K562 (cell line): ENCODE results near the gene RUNDC3A. TPM values are rescaled to one million over a fixed set of nuclear protein-coding genes. Genes with fewer than 3 reads are reported as not detected.
A peak's percentile ranks its signal among the peaks of the same experiment; 100 is the strongest.

Experiments used
- CEBPB ChIP-seq: fragments of 450-650 bp; IDR thresholded peaks from 2 replicates; pipeline ENCODE4 v1.6.1; 2016; ENCODE audit warnings: missing genetic modification characterization, missing compliant biosample characterization
- COPS2 ChIP-seq: fragments of 450-650 bp; conservative IDR thresholded peaks from 2 replicates; pipeline ENCODE4 v1.6.1; 2016; ENCODE audit warnings: mild to moderate bottlenecking, moderate library complexity
- CREBBP ChIP-seq: IDR thresholded peaks from one replicate; pipeline ENCODE4 v1.6.1; 2012; ENCODE audit warnings: low read depth, mild to moderate bottlenecking, control low read depth, inconsistent platforms, low read length
- FIP1L1 ChIP-seq: fragments of 200-400 bp; formaldehyde crosslinking; IDR thresholded peaks from 2 replicates; pipeline ENCODE4 v1.6.1; 2018; ENCODE audit warnings: mild to moderate bottlenecking, low read depth, low read length; ENCODE audit not compliant: poor library complexity, severe bottlenecking
- GTF2E2 ChIP-seq: fragments of 200-800 bp; sonication (Bioruptor generic); IDR thresholded peaks from 2 replicates; pipeline ENCODE4 v1.6.1; 2016; ENCODE audit warnings: missing genetic modification characterization, missing compliant biosample characterization
- MCM7 ChIP-seq, 2 experiments: fragments of 450-650 bp; IDR thresholded peaks; 2 replicates each; pipeline ENCODE4 v1.6.1; 2016 to 2018
- NRF1 ChIP-seq, 2 experiments: fragments of 450-650 bp; IDR thresholded peaks in 1 of 2; conservative IDR thresholded peaks in 1 of 2; 2 replicates each; pipeline ENCODE4 v1.6.1; 2014; ENCODE audit warnings: mild to moderate bottlenecking in 2 of 2
- PTBP1 ChIP-seq: fragments of 200-400 bp; formaldehyde crosslinking; IDR thresholded peaks from 2 replicates; pipeline ENCODE4 v1.6.1; 2017; ENCODE audit warnings: low read depth, low read length
- SMAD4 ChIP-seq: fragments of 250-450 bp; sonication (Bioruptor Pico); conservative IDR thresholded peaks from 2 replicates; pipeline ENCODE4 v1.8.0; 2021; ENCODE audit warnings: inconsistent platforms, mild to moderate bottlenecking, moderate library complexity
- SP1 ChIP-seq: sonication (generic); formaldehyde crosslinking; IDR thresholded peaks from 2 replicates; pipeline ENCODE4 v1.8.1; 2022; ENCODE audit warnings: mild to moderate bottlenecking, missing genetic modification reagents
- SUPT5H ChIP-seq: fragments of 450-650 bp; IDR thresholded peaks from 2 replicates; pipeline ENCODE4 v1.6.1; 2016
- TBP ChIP-seq: optimal IDR thresholded peaks from 2 replicates; pipeline ENCODE3; 2011; ENCODE audit warnings: low read depth, low read length, improper control_type of control experiment
- YBX1 ChIP-seq: fragments of 450-650 bp; IDR thresholded peaks from 2 replicates; pipeline ENCODE4 v1.7.1; 2016; ENCODE audit warnings: mild to moderate bottlenecking
- ZC3H8 ChIP-seq: fragments of 450-650 bp; IDR thresholded peaks from 2 replicates; pipeline ENCODE4 v1.6.1; 2017
- ZNF311 ChIP-seq: fragments of 250-450 bp; sonication (Bioruptor Pico); IDR thresholded peaks from 2 replicates; pipeline ENCODE4 v1.4.0; 2020; ENCODE audit warnings: mild to moderate bottlenecking, moderate library complexity
- ZNF655 ChIP-seq: fragments of 250-450 bp; sonication (Bioruptor Pico); IDR thresholded peaks from 2 replicates; pipeline ENCODE4 v1.5.0; 2021
- ZNF778 ChIP-seq: fragments of 450-650 bp; formaldehyde crosslinking; IDR thresholded peaks from 2 replicates; pipeline ENCODE4 v1.4.0; 2020; ENCODE audit warnings: mild to moderate bottlenecking, moderate library complexity
- polyA plus RNA-seq, 8 experiments: library from polyadenylated mRNA; depleted of rRNA in 4 of 8; stranded (reverse) in 5 of 8; unstranded in 3 of 8; fragments of >200 nt; fragmentation: Nextera tagmentation in 2 of 8; fragmentation: Illumina TruSeq in 1 of 8; extraction: Ambion mirVana in 2 of 8; extraction: Trizol in 1 of 8; gene quantifications; 2 replicates each; pipeline versions ENCODE4 v1.2.1 to v1.2.3, GENCODE V29; 2011 to 2014; ENCODE audit warnings: inconsistent platforms in 1 of 8, missing spikeins in 1 of 8
- total RNA-seq, 7 experiments: library from RNA; depleted of rRNA in 6 of 7; stranded (reverse); fragments of >200 nt in 6 of 7; fragmentation: Illumina TruSeq in 2 of 7; extraction: Trizol in 2 of 7; gene quantifications; 2 replicates each; pipeline versions ENCODE4 v1.2.1 to v1.2.3, GENCODE V29; 2011 to 2021; ENCODE audit warnings: low replicate concordance in 1 of 7
- TF ChIP-seq, protein P1 (sequence below): fragments of 150-350 bp; IDR thresholded peaks from 2 replicates; pipeline ENCODE4 v1.6.1; 2014; ENCODE audit warnings: low read depth, mild to moderate bottlenecking, low read length, borderline replicate concordance
- TF ChIP-seq, protein P2 (sequence below), 2 experiments: fragments of 200-800 bp in 1 of 2; sonication (Bioruptor generic) in 1 of 2; sonication (generic) in 1 of 2; formaldehyde crosslinking in 1 of 2; IDR thresholded peaks in 1 of 2; conservative IDR thresholded peaks in 1 of 2; 2 replicates each; pipeline versions ENCODE4 v1.5.0 to v1.6.1; 2016 to 2020; ENCODE audit warnings: missing compliant biosample characterization in 1 of 2, missing genetic modification characterization in 1 of 2, missing genetic modification reagents in 1 of 2
- TF ChIP-seq, protein P3 (sequence below): IDR thresholded peaks from 3 replicates; pipeline ENCODE4 v1.6.1; 2011; ENCODE audit warnings: borderline replicate concordance, mild to moderate bottlenecking; ENCODE audit not compliant: insufficient read length, insufficient read depth

The RUNDC3A gene
- total and polyA plus RNA-seq, 9 of the 15 experiments (the other 6 are each of a cell fraction or from before 2014, with no cell fraction given), result not detected

- TF ChIP-seq MCM7 (IDR thresholded peaks at IDR 0.05) (no peak), SUPT5H (no peak), CREBBP (no peak), PTBP1 (peak; percentile 91), NRF1 (conservative IDR thresholded peaks at IDR 0.05 in 1 of 2, IDR thresholded peaks at IDR 0.05 in 1 of 2) (no peak; a peak in 1 of 4 replicates), CEBPB (tag) (no peak), YBX1 (no peak), FIP1L1 (no peak), GTF2E2 (tag) (no peak), SMAD4 (CRISPR knock-in tag) (peak; percentile 99), ZNF311 (no peak), ZC3H8 (no peak), ZNF778 (CRISPR knock-in tag) (no peak), TBP (no peak), COPS2 (no peak), ZNF655 (CRISPR knock-in tag) (no peak), SP1 (CRISPR knock-in tag) (peak; percentile 93)
- TF ChIP-seq, protein P1, sequence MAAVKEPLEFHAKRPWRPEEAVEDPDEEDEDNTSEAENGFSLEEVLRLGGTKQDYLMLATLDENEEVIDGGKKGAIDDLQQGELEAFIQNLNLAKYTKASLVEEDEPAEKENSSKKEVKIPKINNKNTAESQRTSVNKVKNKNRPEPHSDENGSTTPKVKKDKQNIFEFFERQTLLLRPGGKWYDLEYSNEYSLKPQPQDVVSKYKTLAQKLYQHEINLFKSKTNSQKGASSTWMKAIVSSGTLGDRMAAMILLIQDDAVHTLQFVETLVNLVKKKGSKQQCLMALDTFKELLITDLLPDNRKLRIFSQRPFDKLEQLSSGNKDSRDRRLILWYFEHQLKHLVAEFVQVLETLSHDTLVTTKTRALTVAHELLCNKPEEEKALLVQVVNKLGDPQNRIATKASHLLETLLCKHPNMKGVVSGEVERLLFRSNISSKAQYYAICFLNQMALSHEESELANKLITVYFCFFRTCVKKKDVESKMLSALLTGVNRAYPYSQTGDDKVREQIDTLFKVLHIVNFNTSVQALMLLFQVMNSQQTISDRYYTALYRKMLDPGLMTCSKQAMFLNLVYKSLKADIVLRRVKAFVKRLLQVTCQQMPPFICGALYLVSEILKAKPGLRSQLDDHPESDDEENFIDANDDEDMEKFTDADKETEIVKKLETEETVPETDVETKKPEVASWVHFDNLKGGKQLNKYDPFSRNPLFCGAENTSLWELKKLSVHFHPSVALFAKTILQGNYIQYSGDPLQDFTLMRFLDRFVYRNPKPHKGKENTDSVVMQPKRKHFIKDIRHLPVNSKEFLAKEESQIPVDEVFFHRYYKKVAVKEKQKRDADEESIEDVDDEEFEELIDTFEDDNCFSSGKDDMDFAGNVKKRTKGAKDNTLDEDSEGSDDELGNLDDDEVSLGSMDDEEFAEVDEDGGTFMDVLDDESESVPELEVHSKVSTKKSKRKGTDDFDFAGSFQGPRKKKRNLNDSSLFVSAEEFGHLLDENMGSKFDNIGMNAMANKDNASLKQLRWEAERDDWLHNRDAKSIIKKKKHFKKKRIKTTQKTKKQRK, result no peak
- TF ChIP-seq, protein P2, sequence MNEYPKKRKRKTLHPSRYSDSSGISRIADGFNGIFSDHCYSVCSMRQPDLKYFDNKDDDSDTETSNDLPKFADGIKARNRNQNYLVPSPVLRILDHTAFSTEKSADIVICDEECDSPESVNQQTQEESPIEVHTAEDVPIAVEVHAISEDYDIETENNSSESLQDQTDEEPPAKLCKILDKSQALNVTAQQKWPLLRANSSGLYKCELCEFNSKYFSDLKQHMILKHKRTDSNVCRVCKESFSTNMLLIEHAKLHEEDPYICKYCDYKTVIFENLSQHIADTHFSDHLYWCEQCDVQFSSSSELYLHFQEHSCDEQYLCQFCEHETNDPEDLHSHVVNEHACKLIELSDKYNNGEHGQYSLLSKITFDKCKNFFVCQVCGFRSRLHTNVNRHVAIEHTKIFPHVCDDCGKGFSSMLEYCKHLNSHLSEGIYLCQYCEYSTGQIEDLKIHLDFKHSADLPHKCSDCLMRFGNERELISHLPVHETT (CRISPR knock-in tag; conservative IDR thresholded peaks at IDR 0.05 in 1 of 2, IDR thresholded peaks at IDR 0.05 in 1 of 2), result peak in 1 of 2 experiments; percentile 86; a peak in 2 of 4 replicates
- TF ChIP-seq, protein P3, sequence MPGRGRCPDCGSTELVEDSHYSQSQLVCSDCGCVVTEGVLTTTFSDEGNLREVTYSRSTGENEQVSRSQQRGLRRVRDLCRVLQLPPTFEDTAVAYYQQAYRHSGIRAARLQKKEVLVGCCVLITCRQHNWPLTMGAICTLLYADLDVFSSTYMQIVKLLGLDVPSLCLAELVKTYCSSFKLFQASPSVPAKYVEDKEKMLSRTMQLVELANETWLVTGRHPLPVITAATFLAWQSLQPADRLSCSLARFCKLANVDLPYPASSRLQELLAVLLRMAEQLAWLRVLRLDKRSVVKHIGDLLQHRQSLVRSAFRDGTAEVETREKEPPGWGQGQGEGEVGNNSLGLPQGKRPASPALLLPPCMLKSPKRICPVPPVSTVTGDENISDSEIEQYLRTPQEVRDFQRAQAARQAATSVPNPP, result no peak
Measured at GRCh38 chr17:44266402-44267164, 41.8 kb upstream of the RUNDC3A start (continued).
